Heart right ventricle (tissue), 16 donors: ENCODE data around the gene HTR2C. TPM values are rescaled to one million over a fixed set of nuclear protein-coding genes. Genes with fewer than 3 reads are reported as not detected.
A peak's percentile ranks its signal among the peaks of the same experiment; 100 is the strongest.

ENCODE experiments used
- ATAC-seq, 8 donors: fragments of 200-7000 bp; cut with Tn5 transposase; one replicate each; pipeline ENCODE4 v1.9.1; 2020; ENCODE audit warnings: mild to moderate bottlenecking in 8 of 8, moderate library complexity in 8 of 8, moderate number of reproducible peaks in 1 of 8
- DNase-seq, 2 donors: peaks; one replicate each; pipeline ENCODE4 v3.0.0-alpha.2; 2020
- H3K27ac ChIP-seq, 10 donors: fragments of 200-600 bp; sonication (generic) in 2 of 10; one replicate each; pipeline versions ENCODE4 v1.5.0 to v1.8.0; 2020 to 2022; ENCODE audit warnings: mild to moderate bottlenecking in 3 of 10
- H3K27me3 ChIP-seq, 7 donors: fragments of 200-600 bp; one replicate each; pipeline ENCODE4 v1.8.0; 2021 to 2022; ENCODE audit warnings: mild to moderate bottlenecking in 2 of 7
- H3K36me3 ChIP-seq, 9 donors: fragments of 200-600 bp; sonication (generic) in 1 of 9; one replicate each; pipeline versions ENCODE4 v1.5.0 to v1.8.0; 2020 to 2022; ENCODE audit warnings: mild to moderate bottlenecking in 2 of 9
- H3K4me1 ChIP-seq, 9 donors: fragments of 200-600 bp; sonication (generic) in 1 of 9; one replicate each; pipeline versions ENCODE4 v1.5.0 to v1.8.0; 2020 to 2022; ENCODE audit warnings: mild to moderate bottlenecking in 4 of 9
- H3K4me3 ChIP-seq, 10 donors: fragments of 200-600 bp; sonication (generic) in 2 of 10; one replicate each; pipeline versions ENCODE4 v1.5.0 to v1.8.0; 2020 to 2022; ENCODE audit warnings: mild to moderate bottlenecking in 7 of 10, moderate library complexity in 2 of 10
- H3K9me3 ChIP-seq, 11 donors: fragments of 200-600 bp in 10 of 11; sonication (generic) in 2 of 11; one replicate each; pipeline versions ENCODE4 v1.5.0 to v1.8.0; 2013 to 2022; ENCODE audit warnings: mild to moderate bottlenecking in 2 of 11, control low read depth in 1 of 11, moderate library complexity in 1 of 11
- WGBS, 2 donors: extraction: QIAGEN DNeasy Blood & Tissue Kit; methylation state at CpG; one replicate each; pipeline ENCODE4 v1.1.7; 2013; ENCODE audit warnings: inconsistent platforms in 1 of 2; 5-methylcytosine and 5-hydroxymethylcytosine counted together
- intact Hi-C, 10 donors: fragments of 100-400 bp; cut with DNase I; formaldehyde crosslinking; loops; one replicate each; pipeline versions ENCODE4 v1.11.1 to v1.14.2; 2022
- polyA plus RNA-seq, 2 donors: library from polyadenylated mRNA; stranded (reverse); fragments of 200-250 nt; gene quantifications; one replicate each; pipeline ENCODE4 v1.2.3, GENCODE V29; 2013
- total RNA-seq, 10 donors: library from RNA; stranded (reverse); fragmentation: NEBNext Ultra II Directional in 3 of 10; extraction: Animal tissue kit (Norgen Biotek cat#: 25700) in 3 of 10; gene quantifications; one replicate each; pipeline versions ENCODE4 v1.2.1 to v1.2.4, GENCODE V29; 2021 to 2023
- TF ChIP-seq, protein P1 (sequence below), 9 donors: fragments of 200-600 bp; sonication (generic) in 2 of 9; IDR thresholded peaks; one replicate each; pipeline versions ENCODE4 v1.5.0 to v1.8.0; 2021 to 2022; ENCODE audit warnings: antibody characterized with exemption in 9 of 9, mild to moderate bottlenecking in 5 of 9, moderate library complexity in 1 of 9
- donor health status: Arrhythmogenic right ventricular cardiomyopathy.
- donor health status: ischemic (EF 13 %, LVEDD 7.1; RV severe dilation, severe dysfunction).
- donor health status: healthy with polysubstance abuse.
- donor health status: DM: no; HTN: yes; CAD: no.
- donor health status: DM: no; HTN: no; CAD: no.
- donor health status: ischemic (EF 25% LVEDD 6.9; RV normal size, moderate dysfunction).
- donor health status: ischemic (EF 25% LVEDD 5.7; RV mildly dilated, moderate dysfunction).
- donor health status: healthy.
- donor health status: DM: yes; HTN: yes; CAD: no.
- donor health status: Ischemic cardiomyopathy.
- donor health status: ischemic (EF 35%, LVEDD 5.7; RV mildly dilated, moderate dysfunction).
- donor health status: nonischemic (EF 11% LVEDD 7.7; RV severe dilation, severe dysfunction).
- donor health status: DM: yes; HTN: yes; CAD: no.
- donor health status: PGD.
- donor health status: ischemic (EF 29% LVEDD 5.4; RV normal size, mild dysfunction).
- donor health status: nonischemic (EF 23%, LVEDD 6.1; RV moderate dilation, normal function).

HTR2C gene
- total and polyA plus RNA-seq, 12 donors, result not detected

DNA sequence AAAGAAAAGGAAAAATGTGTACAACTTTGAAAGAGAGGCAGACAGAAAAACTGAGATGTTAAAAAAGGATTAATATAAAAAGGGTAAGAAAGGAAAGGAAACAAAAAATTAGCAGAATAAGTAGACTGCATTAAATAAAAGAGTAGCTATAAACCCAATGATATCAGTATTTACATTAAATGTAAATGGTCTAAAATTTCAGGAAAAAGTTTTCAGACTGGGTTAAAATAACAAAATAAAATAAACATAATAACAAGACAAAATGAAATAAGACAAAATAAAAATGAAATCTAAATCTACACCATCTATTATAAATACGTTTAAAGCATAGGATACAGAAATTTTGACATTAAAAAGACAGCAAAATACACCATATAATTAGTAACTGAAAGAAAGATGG lies 199.0 kb downstream of the HTR2C start:
- no peak for DNase-seq
- no peaks in the 10 kb centered on the region for H3K4me1 ChIP-seq
- H3K4me3 ChIP-seq, result no peak overlapping the region
- intact Hi-C loops, result no loop called here
- H3K36me3 ChIP-seq, result no peaks in the 10 kb centered on the region
- H3K27me3 ChIP-seq, result no peaks in the 10 kb centered on the region
- peaks cover 0 to 30% (median 0%) of the 10 kb centered on the region in 11 donors for H3K9me3 ChIP-seq
- TF ChIP-seq, protein P1, sequence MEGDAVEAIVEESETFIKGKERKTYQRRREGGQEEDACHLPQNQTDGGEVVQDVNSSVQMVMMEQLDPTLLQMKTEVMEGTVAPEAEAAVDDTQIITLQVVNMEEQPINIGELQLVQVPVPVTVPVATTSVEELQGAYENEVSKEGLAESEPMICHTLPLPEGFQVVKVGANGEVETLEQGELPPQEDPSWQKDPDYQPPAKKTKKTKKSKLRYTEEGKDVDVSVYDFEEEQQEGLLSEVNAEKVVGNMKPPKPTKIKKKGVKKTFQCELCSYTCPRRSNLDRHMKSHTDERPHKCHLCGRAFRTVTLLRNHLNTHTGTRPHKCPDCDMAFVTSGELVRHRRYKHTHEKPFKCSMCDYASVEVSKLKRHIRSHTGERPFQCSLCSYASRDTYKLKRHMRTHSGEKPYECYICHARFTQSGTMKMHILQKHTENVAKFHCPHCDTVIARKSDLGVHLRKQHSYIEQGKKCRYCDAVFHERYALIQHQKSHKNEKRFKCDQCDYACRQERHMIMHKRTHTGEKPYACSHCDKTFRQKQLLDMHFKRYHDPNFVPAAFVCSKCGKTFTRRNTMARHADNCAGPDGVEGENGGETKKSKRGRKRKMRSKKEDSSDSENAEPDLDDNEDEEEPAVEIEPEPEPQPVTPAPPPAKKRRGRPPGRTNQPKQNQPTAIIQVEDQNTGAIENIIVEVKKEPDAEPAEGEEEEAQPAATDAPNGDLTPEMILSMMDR (IDR thresholded peaks at IDR 0.05), result no peak
- H3K27ac ChIP-seq, result no peak overlapping the region
- 22 to 30% methylated on average over 1 of the region's 1 CpG for WGBS, 2 donors
- no peak for ATAC-seq

DNA sequence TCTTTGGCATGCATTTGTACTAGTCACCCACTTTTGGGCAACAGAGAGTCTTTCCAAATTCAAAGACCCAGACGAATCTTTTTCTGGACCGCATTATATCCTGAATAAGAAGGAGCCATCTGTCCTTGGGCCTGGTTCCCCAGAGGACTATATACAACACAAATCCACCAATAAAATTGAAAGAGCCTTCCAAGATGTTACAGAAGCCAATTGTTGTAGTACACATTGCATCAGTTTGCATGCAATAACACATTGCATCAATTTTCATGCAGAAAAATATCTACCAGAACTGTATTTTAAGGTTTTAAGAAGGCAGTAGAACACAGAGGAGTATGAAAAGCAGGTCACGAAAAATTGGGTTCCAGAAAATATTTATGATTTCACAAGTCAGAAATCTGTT lies 203.2 kb downstream of the HTR2C start:
- no peaks in the 10 kb centered on the region for H3K36me3 ChIP-seq
- H3K9me3 ChIP-seq, result peaks cover 0 to 19% (median 0%) of the 10 kb centered on the region in 11 donors
- no peaks in the 10 kb centered on the region for H3K4me1 ChIP-seq
- no peak overlapping the region for H3K4me3 ChIP-seq
- H3K27me3 ChIP-seq, result no peaks in the 10 kb centered on the region
- WGBS, 2 donors, result 85 to 86% methylated on average over 3 of the region's 3 CpGs
- intact Hi-C loops, result no loop called here
- H3K27ac ChIP-seq, result no peak overlapping the region
- DNase-seq (no peak), ATAC-seq (no peak)
- TF ChIP-seq, protein P1 (IDR thresholded peaks at IDR 0.05), result no peak

DNA sequence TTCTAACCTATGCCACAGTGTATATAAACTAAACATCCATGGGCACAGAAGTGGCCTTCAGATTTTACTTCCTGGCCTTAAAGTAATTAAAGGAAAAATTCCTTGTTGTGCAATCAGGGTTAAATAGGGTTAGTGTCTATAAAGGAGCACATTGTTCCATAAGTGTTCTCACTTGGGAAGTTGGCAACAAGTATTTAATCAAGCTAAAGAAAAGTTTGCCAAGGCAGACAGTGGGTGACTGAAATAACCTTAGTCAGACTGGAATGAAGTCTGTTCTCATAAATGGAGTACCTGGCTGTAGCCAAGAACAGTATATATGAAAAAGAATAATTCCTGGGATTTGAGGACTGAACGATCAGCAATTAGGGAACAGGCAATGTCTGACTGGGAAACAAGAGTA lies 213.6 kb downstream of the HTR2C start:
- TF ChIP-seq, protein P1 (IDR thresholded peaks at IDR 0.05), result no peak
- Histone ChIP-seq H3K9me3 (peaks cover 0 to 9% (median 0%) of the 10 kb centered on the region in 11 donors), H3K36me3 (no peaks in the 10 kb centered on the region), H3K4me1 (no peaks in the 10 kb centered on the region), H3K27me3 (peaks cover 0 to 7% (median 0%) of the 10 kb centered on the region in 7 donors), H3K4me3 (no peak overlapping the region), H3K27ac (no peak overlapping the region)
- no peak for DNase-seq
- 67 to 81% methylated on average over 1 of the region's 1 CpG for WGBS, 2 donors
- peak in 1 of 8 donors; percentile 60 for ATAC-seq
- intact Hi-C loops, result no loop called here

DNA sequence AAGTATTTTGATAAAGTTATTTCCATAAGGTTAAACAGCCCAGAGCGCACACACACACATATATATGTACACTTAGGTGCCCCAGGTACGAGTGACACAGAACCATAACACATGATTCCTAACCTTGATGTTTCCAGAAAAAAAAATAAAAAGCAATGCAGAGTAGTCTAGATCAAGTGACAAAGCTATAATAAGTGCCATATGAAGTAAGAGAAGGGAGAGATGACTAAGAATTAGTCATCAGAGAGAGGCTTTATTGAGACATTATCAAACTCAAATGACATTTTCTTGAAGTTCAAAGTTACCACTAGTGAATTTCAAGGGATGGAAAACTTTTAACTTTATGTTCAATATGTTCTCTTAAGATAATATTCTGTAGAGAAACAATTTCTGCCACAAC lies 215.0 kb downstream of the HTR2C start:
- Histone ChIP-seq H3K27me3 (peaks cover 0 to 7% (median 0%) of the 10 kb centered on the region in 7 donors), H3K4me1 (no peaks in the 10 kb centered on the region), H3K36me3 (no peaks in the 10 kb centered on the region), H3K4me3 (no peak overlapping the region), H3K27ac (no peak overlapping the region), H3K9me3 (peaks cover 0 to 9% (median 0%) of the 10 kb centered on the region in 11 donors)
- WGBS, 2 donors, result 80 to 87% methylated on average over 2 of the region's 2 CpGs
- TF ChIP-seq, protein P1 (IDR thresholded peaks at IDR 0.05), result no peak
- ATAC-seq (no peak), DNase-seq (no peak)
- intact Hi-C loops, result no loop called here
